ENCODE measurements around the gene ITM2B. TPM values are rescaled to one million over a fixed set of nuclear protein-coding genes. Genes with fewer than 3 reads are reported as not detected.

The ITM2B gene
- total RNA-seq, 4 donors from 2014 or later = 476 to 770 (median 612) TPM

DNA sequence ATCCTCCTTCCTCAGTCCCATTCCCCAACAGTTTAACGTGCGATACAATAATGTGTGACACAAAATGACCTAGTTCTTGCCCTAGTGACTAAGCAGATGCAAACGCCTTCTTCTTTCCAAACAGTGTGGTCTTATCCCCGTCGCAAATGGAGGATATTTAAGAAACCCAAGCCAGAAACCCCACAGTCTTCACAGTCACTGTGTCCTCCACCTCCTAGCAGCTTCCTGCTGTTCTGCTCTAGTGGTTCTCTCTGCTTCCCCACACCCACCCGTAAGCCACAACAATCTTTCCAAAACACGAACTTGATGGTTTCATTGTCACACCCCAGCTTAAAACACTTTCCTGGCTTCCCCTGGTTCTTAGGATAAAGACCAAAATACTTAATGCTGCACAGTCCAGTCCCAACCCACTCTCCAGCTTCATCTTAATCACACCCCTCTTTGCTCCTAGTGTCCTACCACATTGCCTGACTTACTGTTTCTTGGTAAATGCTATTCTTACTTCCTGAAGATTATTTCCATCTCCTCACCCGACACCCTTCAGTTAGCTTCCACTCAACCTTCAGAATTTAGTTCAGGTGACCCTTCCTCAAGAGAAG is 32.3 kb downstream of the ITM2B start:
- H3K4me1 ChIP-seq = peaks cover 0 to 25% (median 6%) of the 10 kb centered on the region in 4 donors
- TF ChIP-seq POLR2A (IDR thresholded peaks at IDR 0.05) (no peak), EP300 (IDR thresholded peaks at IDR 0.05) (peak in 1 of 2 donors; percentile 31)
- no peaks in the 10 kb centered on the region for H3K9me3 ChIP-seq
- 82% methylated on average over 8 of the region's 8 CpGs for WGBS, 2 donors
- no peaks in the 10 kb centered on the region for H3K27me3 ChIP-seq
- peaks cover 0 to 73% (median 9%) of the 10 kb centered on the region in 3 donors for H3K36me3 ChIP-seq
- H3K27ac ChIP-seq = no peak overlapping the region
- no peak overlapping the region for H3K4me3 ChIP-seq
- DNase-seq (ENCODE audit: low spot score in 2 of 2) = peak in 1 of 2 donors; percentile 14

DNA sequence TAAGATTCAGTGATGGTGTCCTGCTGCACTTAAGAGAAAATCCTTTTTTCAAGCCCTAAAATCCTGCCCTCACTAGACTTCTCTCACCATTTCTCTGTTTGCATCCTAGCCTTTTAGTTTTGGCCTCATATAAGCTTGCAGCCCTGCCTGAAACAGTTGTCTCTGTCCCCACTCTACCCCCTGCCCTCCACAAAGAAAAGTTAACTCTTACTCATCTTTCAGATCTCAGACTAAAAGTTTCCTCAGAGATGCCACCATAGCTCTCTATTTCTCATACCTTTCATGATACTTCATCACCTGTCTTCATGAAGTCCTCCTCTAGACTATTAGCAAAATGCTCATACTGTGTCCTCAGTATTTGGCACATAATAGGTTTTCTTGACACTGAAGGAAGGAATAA is 33.1 kb downstream of the ITM2B start:
- peaks cover 0 to 21% (median 6%) of the 10 kb centered on the region in 4 donors for H3K4me1 ChIP-seq
- no peak for DNase-seq (ENCODE audit: low spot score in 2 of 2)
- H3K36me3 ChIP-seq = peaks cover 0 to 64% (median 8%) of the 10 kb centered on the region in 3 donors
- TF ChIP-seq, protein P1, sequence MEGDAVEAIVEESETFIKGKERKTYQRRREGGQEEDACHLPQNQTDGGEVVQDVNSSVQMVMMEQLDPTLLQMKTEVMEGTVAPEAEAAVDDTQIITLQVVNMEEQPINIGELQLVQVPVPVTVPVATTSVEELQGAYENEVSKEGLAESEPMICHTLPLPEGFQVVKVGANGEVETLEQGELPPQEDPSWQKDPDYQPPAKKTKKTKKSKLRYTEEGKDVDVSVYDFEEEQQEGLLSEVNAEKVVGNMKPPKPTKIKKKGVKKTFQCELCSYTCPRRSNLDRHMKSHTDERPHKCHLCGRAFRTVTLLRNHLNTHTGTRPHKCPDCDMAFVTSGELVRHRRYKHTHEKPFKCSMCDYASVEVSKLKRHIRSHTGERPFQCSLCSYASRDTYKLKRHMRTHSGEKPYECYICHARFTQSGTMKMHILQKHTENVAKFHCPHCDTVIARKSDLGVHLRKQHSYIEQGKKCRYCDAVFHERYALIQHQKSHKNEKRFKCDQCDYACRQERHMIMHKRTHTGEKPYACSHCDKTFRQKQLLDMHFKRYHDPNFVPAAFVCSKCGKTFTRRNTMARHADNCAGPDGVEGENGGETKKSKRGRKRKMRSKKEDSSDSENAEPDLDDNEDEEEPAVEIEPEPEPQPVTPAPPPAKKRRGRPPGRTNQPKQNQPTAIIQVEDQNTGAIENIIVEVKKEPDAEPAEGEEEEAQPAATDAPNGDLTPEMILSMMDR (IDR thresholded peaks at IDR 0.05) = no peak
- TF ChIP-seq EP300 (IDR thresholded peaks at IDR 0.05) (no peak), POLR2A (IDR thresholded peaks at IDR 0.05) (no peak)
- H3K27me3 ChIP-seq = no peaks in the 10 kb centered on the region
- H3K27ac ChIP-seq = peak overlapping the region in 1 of 4 donors; percentile 7
- H3K9me3 ChIP-seq = no peaks in the 10 kb centered on the region
- no peak overlapping the region for H3K4me3 ChIP-seq

DNA sequence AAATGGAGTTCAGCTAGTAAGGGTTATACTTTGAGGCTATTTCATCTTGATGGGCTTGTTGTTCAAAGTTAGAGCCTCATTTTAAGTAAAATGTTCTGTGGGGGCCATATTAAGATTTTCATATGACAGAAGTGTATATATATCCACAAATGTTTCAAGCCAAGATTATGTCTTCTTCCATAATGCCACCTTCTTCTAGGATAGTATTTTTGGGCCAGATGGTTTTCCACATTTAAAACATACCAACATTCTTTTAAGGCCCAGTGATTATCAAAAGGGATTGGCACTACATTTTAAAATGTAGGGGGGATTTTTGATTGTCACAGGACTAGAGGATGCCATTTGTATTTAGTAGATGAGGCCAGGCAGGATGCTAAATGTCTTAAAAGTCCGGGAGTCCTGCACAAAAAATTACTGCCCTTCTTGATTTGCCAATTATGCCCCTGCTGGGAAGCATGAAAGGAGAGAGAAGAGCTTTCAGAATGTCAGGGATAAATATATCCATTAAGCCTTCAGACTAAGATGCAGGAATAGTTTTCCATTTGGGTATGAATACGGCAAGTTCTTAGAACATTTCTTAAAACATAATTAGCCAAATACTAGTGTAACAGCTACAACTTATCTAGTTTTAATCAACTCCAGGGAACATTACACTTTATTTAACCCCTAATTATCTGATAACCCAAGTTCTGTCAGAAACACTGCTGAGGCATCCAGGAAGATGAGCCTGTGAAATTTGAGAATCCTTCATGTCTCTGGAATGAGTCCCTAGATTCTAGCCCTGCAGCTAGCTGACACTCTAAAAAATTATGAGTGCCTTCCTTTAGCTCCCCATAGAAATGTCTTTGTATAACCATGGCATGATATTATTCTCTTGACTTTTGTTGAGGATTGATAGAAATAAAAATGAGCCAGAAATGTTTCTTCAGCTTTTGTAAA is 34.0 kb downstream of the ITM2B start:
- no peaks in the 10 kb centered on the region for H3K27me3 ChIP-seq
- H3K36me3 ChIP-seq = peaks cover 0 to 57% (median 4%) of the 10 kb centered on the region in 3 donors
- no peaks in the 10 kb centered on the region for H3K9me3 ChIP-seq
- 60 to 77% methylated on average over 2 of the region's 2 CpGs for WGBS, 2 donors
- H3K4me3 ChIP-seq = no peak overlapping the region
- peak overlapping the region in 1 of 4 donors; percentile 7 for H3K27ac ChIP-seq
- DNase-seq (ENCODE audit: low spot score in 2 of 2) = no peak
- TF ChIP-seq, protein P1 (IDR thresholded peaks at IDR 0.05) = no peak
- TF ChIP-seq EP300 (IDR thresholded peaks at IDR 0.05) (no peak), POLR2A (IDR thresholded peaks at IDR 0.05) (no peak)
- H3K4me1 ChIP-seq = peaks cover 0 to 18% (median 6%) of the 10 kb centered on the region in 4 donors

DNA sequence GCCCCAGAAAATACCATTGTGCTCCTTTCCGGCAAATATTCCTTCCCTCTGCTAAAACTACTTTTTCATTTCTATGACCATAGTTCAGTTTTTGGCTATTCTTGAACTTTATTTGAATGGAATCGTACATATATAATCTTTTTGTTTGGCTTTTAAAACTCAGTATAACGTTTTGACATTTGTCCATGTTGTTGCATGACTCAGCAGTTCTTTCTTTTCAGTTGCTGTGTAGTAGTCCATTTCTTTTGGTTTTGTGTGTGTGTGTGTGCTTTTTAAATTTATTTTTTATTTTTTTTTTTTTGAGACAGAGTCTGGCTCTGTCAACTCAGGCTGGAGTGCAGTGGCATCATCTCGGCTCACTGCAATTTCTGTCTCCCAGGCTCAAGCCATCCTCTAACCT is 35.0 kb downstream of the ITM2B start:
- no peak overlapping the region for H3K4me3 ChIP-seq
- H3K36me3 ChIP-seq = peaks cover 0 to 47% (median 0%) of the 10 kb centered on the region in 3 donors
- TF ChIP-seq POLR2A (IDR thresholded peaks at IDR 0.05) (no peak), EP300 (IDR thresholded peaks at IDR 0.05) (no peak)
- TF ChIP-seq, protein P1 (IDR thresholded peaks at IDR 0.05) = no peak
- H3K27me3 ChIP-seq = no peaks in the 10 kb centered on the region
- DNase-seq (ENCODE audit: low spot score in 2 of 2) = no peak
- 84 to 87% methylated on average over 4 of the region's 4 CpGs for WGBS, 2 donors
- H3K27ac ChIP-seq = no peak overlapping the region
- H3K9me3 ChIP-seq = no peaks in the 10 kb centered on the region
- H3K4me1 ChIP-seq = peaks cover 0 to 20% (median 6%) of the 10 kb centered on the region in 4 donors

DNA sequence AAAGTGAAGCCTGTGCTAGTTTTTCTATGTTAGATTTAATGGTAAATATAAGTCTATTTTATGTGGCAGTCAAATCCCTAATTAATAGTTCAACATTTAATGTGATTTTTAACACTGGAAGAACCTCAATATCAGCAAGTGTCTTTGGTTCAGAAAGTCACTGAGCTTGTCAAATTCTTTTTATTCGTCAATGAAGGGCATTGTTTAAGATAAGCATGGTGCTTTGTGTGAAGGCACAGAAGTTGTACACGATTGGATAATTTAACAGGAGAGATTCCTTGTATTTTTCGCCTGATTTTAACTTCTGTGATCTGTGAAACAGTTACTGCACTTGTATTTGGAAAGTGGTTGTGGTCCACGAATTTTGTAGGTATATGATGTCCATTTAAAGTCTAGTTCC is 40.3 kb downstream of the ITM2B start:
- 62 to 63% methylated on average over 4 of the region's 4 CpGs for WGBS, 2 donors
- TF ChIP-seq, protein P1 (IDR thresholded peaks at IDR 0.05) = no peak
- TF ChIP-seq EP300 (IDR thresholded peaks at IDR 0.05) = no peak
- TF ChIP-seq POLR2A (IDR thresholded peaks at IDR 0.05) = no peak

More for the DNA sequence above, 40.3 kb downstream of the ITM2B start:
- no peak for DNase-seq (ENCODE audit: low spot score in 2 of 2)
- H3K9me3 ChIP-seq = no peaks in the 10 kb centered on the region
- H3K4me3 ChIP-seq = no peak overlapping the region
- peaks cover 0 to 8% (median 0%) of the 10 kb centered on the region in 4 donors for H3K4me1 ChIP-seq
- no peaks in the 10 kb centered on the region for H3K27me3 ChIP-seq
- H3K27ac ChIP-seq = no peak overlapping the region
- peaks cover 0 to 16% (median 0%) of the 10 kb centered on the region in 3 donors for H3K36me3 ChIP-seq

All from tibial nerve (tissue), 4 donors.